HS-27A (cell line): ENCODE results near the gene PKIG.

Source experiments
- DNase-seq: peaks from one replicate; pipeline ENCODE4 v3.0.0-alpha.2; 2012; ENCODE audit warnings: low read depth, missing footprints

PKIG gene

DNA sequence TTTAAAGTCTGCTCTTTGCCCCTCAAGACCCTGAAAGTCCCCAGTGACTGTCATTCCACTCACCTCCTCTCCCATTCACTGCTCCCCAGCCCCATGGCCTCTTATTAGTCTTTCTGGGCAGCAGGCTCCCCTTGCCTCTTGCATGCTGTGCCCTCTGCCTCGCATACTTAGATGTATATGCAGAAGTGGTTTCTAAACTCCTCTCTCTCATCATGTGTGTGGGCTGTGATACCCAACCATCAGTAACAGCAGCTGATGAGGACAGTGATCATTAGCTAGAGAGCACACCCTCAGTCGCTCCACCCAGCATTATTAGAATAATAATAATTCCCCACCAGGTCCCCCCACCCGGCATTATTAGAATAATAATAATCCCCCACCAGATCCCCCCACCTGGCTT is 14.5 kb downstream of the PKIG start:
- no peak for DNase-seq

DNA sequence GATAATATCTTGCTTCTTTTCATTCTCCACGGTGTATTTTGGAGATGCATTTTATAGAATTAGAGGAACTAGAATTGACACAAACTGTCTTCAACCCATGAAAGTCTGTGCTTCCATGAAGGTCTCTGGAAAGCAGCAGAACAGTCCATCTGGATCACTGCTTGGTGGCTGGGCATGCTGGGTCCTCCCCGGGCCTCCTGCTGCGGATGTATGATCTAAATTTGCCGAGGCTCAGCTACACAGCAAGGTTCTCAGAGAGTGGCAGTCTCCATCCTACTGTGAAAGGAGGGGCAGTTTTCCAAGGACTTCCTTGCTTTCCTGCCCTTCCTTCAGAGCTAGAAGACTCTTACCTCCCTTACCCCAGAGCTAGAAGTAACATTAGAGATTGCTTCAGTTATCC is 15.1 kb downstream of the PKIG start:
- DNase-seq, result no peak

DNA sequence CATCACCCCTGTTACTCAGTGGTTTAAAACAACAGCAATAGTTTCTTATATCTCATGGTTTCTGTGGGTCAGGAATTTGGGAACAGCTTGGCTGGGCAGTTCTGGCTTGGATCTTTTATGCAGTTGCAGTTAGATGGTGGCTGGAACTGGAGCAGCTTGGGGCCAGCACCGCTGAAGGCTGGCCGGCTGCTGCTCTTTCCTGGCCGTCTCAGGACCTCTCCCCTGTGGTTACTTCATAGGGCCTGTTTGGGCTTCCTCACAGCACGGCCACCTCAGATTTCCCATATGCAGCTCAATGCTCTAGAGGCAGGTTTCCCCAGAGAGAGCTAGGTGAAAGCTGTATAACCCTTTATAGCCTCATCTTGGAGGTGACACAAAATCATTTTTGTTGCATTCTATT is 15.6 kb downstream of the PKIG start:
- no peak for DNase-seq

DNA sequence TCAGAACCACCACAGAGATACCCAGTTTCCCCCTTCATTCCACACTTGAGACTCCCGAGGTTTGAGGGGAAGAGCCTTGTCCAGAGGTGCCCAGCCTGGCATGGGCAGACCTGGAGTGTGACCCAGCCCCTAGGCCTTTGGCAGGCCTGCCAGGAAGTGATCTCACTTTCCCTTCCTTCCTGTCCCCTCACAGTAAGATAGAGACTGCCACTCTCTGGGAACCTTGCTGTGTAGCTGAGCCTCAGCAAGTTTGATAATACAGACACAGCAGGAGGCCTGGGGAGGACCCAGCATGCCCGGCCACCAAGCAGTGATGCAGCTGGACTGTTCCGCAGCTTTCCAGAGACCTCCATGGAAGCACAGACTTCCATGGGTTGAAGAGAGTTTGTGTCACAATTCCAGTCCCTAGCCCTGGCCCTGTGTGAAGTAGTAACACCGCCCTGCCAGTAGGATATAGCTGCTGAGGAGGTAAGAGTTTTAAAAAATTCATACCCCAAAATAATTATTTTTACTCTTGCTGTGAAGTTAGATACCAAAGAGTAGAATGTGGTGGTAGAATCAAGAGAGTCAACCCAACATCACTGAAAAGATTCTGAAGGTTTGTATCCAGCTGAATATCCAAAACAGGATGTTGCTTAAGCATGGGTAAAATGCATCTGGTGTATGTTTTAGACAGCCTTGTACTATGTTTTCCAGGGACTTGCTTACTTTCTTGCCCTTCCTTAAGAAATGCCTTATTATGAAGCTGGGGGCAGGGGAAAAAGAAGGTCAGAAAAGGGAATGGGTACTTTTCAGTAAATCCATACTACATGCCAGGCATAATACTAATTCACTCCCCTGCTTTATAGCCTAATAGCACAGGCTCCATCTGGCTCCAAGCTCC is 16.3 kb downstream of the PKIG start:
- no peak for DNase-seq

DNA sequence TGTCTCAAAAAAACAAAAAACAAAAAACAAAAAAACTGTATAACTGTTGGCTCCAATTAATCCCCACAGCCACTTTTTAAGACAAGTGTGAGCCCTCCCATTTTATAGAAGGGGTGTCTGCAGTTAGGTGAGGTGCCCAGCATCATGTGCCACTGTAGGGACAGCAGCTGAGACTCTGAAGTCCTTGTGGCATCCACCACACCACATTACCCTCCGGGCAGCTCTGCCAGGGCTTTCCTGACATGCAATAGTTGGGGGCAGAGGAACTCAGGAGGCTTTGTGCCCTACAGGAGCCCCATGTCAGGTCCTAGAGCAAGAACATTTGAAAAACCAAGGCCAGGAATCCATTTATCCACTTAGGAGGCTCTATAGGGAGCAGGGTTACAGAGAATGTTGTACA is 17.3 kb downstream of the PKIG start:
- no peak for DNase-seq

DNA sequence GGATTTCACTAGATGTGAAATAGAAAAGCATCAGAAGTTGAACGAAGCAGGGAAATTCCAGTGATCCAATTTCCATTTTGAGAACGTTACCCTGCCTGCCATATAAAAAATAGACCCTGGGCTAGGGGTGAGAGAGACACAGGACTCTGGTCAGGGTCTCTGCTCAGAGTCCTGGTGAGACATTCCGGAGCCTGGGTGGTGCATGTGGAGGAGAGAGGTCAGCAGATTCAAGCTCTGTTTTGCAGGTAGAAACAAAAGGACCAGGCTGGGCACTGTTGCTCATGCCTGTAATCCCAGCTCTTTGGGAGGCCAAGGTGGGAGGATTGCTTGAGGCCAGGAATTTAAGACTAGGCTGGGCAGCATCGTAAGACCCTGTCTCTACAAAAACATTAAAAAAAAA is 17.9 kb downstream of the PKIG start:
- DNase-seq, result no peak

DNA sequence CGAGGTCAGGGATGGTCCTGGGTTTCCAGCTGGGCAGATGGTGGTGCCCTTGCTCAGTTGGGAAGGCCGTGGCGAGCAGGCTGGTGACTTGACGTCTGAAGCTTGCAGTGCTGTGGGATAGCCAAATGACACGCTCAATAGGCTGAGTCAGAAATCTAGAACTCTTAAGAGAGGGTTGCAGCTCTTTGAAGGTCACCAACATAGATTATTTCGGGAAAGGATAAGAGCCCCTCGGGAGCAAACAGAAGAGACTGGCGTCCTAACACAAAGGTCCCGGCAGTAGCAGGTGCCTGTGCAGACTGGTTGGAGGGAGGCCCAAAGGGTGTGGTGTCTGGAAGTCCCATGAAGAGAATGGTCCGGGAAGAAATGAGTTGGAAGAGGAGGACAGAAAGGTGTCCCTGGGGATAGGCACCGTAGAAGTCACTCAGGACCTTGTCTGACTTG is 18.4 kb downstream of the PKIG start:
- DNase-seq, result no peak

DNA sequence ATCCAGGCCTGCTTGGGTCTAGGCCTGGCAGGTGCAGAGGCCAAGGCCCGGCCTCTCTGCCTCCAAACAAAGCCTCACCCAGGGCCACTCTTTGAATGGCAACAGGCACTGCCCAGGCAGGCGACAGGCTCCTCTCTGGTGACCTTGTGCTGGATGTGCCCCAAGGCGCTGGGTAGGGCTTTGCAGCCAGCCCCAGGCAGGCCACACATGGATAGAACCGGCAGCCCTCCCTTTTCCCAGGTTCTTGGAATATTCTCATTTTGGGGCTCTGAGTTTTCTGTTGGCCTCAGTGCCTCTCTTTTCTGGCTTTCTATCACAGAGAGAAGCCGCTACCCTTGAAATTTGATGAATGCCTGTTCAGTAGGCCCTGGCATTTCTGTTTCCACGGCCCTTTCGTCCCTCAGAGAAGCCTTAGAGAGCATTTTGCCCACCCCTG is 18.9 kb downstream of the PKIG start:
- no peak for DNase-seq

DNA sequence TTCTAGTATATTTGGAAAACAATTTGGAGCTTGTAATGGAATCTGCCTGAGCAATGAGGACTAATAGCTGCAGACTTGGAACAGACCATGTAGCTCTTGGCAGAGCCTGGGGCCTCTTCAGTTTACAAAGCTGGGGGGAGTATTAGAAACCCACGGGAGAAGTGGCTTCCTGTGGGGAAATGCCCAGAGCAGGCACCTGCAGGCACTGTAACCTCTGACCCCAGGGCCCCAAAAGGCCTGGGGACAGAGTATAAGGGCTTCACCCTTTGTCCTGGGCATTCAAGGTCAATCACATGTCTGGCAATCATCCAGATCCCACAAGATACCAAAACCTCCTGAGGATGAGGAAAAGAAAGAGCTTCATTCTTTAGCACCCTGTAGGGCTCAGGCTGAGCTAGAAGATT is 19.4 kb downstream of the PKIG start:
- no peak for DNase-seq

DNA sequence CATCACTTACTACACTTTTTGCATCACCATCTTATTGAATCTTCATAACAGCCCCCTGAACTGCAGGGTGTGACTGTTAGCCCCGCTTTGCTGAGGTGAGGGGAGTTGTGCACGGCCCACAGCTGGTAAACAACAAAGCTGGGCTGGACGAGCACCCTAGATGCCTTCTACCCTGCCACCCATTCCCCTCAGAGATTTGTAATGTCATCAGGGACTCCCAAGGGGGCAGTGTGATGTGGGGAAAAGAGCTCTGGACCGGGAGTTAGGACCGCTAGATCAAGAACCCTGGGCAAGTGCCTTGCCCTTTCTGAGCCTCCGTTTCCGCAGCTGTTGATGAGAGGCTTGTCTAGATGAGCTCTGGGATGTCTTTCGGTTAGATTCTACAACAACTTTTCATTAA is 20.9 kb downstream of the PKIG start:
- DNase-seq, result no peak

DNA sequence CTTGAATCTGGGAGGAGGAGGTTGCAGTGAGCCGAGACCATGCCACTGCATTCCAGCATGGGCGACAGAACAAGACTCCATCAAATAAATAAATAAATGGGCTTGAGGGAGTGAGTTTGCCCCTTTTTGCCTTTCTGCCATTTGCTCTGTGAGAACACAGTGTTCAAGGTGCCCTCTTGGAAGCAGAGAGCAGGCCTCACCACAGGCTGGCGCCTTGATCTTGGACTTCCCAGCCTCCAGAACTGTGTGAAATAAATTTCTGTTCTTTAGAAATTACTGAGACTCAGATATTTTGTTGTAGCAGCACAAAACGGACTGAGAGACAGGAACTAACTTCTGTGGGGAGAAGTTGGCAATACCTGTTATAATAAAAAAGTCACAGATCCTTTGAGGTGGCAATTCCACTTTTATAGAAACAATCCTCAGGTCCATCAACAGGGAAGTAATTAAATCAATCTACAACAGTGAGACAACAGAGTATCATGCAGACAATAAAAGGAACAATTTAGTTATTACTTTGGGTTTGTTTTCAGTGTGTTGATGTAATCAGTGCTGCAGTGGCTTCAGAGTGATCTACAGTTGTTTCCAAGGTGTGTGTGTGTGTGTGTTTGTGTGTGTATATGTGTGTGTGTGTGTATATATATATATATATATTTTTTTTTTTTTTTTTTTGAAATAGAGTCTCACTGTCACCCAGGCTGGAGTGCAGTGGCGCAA is 24.5 kb downstream of the PKIG start:
- no peak for DNase-seq

DNA sequence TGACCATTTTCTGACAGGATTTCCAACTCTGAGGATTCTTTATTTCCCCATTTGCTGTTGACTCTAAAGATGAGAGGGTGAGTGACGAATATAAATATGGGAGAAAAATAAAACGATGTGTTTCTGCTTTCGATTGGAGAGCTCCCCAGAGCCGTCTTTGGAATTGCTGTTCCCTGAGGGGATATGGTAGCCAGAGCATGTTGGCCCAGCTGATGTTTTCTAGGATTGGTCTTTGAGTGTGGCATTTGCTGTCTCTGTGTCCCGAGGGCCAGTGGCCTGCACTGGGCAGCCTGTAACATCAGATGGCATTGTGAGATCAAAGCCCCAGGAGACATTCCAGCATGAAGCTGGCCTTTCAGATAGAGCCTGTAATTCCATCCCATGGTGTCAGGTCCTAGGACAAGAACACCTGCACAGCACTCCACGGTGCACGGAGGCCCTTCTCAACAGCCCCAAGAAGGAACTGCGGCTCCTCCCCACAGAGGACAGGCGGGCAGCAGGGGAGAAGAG is 26.7 kb downstream of the PKIG start:
- no peak for DNase-seq

DNA sequence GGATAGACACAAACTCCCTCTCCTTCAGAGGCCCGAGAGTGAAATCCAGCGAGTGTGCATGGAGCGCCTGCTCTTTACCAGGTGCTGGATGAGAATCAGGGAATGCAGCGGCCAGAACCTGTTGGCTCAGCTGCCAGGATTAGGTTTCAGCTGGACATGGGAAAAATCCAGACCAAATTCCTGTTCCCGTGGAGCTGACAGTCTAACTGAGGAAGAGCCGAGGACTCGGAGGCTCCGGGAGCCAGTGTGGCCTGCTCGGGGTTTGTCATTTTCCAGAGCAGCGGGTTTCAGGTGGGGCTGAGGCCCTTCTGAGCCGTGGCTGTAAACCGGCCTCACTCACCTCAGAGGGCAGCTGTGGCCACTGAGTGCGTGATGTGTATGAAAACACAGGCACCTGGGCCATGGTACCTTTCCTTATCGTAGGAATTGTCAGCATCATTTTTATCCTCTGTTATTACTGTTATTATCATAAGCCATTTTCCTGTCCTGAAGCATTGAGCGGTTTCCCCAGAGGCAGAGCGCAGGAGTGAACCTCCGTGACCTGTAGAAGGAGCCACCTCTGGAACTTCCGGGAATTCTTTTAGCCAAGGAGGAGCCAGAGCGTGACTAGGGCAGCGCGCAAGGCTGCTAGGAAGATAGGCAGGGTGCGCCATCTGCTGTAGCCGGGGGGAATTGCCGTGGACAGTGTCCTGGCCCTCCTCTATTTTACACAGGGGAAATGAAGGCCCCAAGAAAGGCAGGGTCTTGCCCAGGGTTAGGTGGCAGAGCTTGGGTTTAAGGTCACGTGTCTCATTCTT is 27.3 kb downstream of the PKIG start:
- DNase-seq, result peak; percentile 73

DNA sequence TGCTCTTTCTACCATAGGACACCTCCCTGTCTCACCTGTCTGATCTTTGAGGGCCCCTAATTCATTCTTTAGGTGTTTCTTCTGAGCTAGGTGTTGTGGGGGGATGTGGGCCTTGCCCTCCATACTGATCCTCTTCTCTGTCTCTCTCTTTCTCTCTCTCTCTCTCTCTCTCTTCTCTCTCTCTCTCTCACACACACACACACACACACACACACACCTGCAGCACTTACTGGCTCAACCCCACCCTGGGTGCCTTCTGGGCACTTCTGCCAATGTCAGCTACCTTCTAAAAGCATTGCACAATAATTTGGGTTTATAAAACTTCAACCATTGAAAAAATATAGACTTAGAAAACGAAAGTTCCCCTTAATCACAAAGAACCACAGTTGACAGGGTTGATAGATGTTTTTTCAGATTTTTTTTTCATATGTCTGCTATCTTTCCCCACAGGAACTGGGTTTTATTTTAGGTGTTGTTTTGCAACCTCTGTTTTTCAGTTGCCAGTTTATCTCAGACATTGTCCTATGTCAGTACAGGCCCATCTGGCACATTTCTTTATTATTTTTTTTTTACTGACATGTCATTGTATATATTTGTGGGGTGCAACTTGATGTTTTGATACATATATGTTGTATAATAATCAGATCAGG is 28.1 kb downstream of the PKIG start:
- DNase-seq, result no peak

DNA sequence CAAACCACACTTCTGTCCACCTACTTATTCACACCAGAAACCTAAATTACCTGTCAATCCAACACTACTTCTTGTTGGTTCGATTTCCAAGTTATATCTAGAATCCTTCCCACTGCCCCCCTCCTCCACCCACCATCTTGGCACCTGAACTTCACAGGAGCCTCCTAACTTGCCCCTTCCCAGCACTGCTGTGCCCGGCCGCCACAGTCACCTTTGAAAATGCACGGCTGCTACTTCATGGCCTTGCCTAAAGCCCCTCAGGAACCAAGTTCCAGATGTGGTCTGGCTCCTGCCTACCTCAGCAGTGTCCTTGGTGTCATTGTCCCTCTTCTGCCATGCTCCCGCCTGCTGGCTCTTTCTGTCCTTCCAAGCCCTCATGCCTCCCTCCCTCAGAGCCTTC is 31.2 kb downstream of the PKIG start:
- DNase-seq, result no peak

DNA sequence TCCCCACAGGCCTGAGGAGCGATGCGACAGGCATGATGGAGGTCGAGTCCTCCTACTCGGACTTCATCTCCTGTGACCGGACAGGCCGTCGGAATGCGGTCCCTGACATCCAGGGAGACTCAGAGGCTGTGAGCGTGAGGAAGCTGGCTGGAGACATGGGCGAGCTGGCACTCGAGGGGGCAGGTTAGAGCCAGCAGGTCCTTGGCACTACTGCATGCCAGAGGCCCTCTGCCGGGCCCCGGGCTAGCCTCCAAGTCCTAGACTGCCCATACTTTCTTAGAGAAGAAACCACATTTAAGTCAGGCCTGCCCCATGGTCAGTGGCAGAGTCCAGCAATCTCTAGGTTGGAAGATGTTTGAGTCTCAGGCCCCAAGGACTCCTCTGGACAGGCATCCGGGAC is 32.1 kb downstream of the PKIG start:
- no peak for DNase-seq

DNA sequence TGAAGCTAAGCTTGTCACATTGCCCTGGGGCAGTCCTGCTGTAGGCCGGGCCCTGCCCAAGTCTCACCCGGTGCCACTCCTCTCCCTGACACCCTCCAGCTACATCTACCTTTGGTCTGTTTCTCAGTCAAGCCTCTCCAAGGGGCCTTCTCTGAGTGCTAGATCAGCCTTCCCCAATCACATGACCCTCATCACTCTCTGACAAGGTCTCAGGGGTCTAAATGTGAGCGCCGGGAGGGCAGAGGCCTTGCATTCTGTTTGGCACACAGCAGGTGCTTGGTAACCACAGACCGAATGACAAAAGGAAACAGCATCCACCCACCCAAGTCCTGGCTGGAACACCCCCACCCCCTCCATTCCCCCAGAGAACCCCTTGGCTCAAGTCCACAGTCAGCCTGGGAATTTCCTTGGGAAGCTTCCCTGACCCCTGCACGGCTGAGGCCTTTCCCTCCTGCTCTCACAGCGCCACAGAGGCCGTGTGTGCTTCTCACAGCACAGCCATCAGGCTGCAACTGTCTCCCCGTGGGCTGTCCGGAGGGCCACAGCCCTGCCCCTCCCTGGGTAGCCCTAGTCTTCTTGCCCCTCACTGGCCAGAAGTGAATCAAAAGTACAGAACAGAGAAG is 32.9 kb downstream of the PKIG start:
- DNase-seq, result no peak

DNA sequence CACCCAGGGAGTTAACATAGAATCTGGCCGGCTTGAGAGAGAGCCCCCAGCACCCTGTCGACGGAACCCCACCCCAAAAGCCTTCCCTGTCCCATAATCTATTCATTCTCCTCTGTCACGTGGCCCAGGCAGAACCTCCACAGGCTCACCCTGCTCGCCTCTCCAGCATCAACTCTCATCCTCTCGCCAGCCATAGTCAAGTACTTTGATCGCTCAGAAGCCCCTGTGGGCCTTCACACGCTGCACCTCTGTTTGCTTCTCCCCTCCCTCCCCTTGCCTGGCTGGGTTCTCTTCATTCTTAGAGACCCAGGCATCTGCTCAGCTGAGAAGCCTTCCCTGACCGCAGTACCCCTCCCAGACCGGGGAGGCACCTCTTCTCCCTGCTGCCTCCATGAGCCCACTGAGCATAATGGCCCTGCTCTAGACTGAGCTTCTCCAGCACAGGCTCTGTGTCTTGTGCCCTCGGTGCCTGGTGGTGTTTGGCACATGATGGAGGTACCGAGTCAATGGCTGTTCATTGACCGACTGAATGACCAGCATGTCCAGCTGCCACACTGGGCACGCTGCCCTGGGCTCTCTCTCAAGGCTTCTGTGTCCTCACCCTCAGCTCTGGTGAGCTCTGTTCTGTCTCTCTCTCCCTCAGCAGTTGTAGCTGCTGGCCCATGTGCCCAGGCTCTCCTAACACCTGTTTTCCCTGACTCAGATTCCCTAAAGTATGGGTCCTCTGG is 33.7 kb downstream of the PKIG start:
- DNase-seq, result no peak

DNA sequence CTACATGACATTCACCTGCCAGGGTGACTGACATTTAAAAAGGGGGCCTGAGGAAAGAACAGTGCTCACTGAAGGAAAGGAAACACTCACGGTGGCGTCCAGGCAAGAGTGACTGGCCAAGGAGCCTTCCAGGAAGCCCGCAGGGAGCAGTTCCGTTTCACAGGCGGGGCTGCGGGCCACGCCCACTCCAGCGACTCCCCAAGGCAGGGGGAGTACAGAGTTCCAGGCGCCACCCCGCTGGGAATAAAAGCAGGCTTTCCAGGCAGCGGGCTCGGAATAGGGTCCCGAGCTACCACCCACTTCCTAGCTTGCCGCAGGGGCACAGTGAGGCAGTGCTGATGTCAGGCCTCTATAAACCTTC is 34.2 kb downstream of the PKIG start:
- DNase-seq, result no peak

DNA sequence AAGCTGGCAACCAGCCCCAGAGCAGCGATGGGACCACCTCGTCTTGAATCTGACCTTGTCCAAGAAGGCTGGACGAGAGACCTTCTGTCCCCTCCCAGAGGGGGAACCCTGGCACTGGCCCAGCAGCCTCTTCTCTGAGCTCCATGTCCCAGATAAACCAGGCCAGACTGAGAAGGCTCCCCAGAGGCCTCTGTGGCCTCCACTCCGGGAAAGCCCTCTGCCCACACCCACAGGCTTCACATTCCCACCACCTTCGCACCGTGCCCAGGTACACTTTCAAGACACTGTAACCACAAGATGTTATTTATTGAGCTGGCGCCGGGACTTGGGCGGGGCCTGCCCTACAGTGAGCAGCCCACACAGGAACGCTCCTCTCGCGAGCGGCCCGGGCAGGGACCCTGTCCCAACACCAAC is 35.9 kb downstream of the PKIG start:
- no peak for DNase-seq

DNA sequence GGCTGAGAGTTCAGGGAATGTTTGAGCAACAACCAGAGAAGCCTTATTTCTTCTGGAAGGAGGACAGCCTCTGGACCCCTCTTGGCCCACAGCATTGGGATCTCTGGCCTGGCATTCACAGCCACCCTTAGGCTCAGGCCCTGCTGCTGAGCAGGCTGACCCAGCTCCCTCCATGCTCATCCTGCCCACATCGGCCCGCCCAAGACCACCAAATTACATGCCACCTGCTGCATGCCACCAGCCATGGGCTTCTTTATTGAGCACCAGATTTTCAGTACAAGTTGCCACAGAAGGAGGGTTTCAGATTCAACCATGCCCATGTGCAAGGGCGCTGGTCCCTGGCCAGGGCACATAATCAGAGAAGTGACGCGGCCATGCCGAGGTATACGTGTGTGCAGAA is 36.9 kb downstream of the PKIG start:
- DNase-seq, result no peak
